NCI-H187 (cell line): ENCODE measurements around the gene WNT16.
"Not testable (repeated sequence)": the region's sequence is repeated elsewhere in the genome, so short reads cannot be mapped to it uniquely, and the experiment has no call there.

Experiments used
- DNase-seq, 2 experiments: peaks; one replicate each; lab custom pipeline; 2025; lab: John Stamatoyannopoulos, UW

WNT16 gene

GRCh38 chr7:121328508-121329190 is at the start of gene WNT16:
TSS of gene WNT16 (plus strand) at chr7:121329000. CDS start at chr7:121329293, 293 bp downstream.
- DNase-seq = no peak

- DNase-seq = no peak
Observed at GRCh38 chr7:121279060-121279620, 49.7 kb upstream of the WNT16 start.

GRCh38 chr7:121279822-121280221 is 49.0 kb upstream of the WNT16 start:
- DNase-seq = no peak

GRCh38 chr7:121280656-121281055 is 48.1 kb upstream of the WNT16 start:
- no peak for DNase-seq

GRCh38 chr7:121282129-121282528 is 46.7 kb upstream of the WNT16 start:
- DNase-seq = no peak

- DNase-seq = no peak
Observed at GRCh38 chr7:121285066-121285667, 43.6 kb upstream of the WNT16 start.

- no peak for DNase-seq
Observed at GRCh38 chr7:121286186-121286585, 42.6 kb upstream of the WNT16 start.

GRCh38 chr7:121286742-121287734 is 41.8 kb upstream of the WNT16 start:
- no peak for DNase-seq

GRCh38 chr7:121288894-121289293 is 39.9 kb upstream of the WNT16 start:
- DNase-seq = no peak

GRCh38 chr7:121289930-121290329 is 38.9 kb upstream of the WNT16 start:
- DNase-seq = not testable (repeated sequence)

GRCh38 chr7:121294448-121294992 is 34.3 kb upstream of the WNT16 start:
- no peak for DNase-seq

- DNase-seq = no peak
Observed at GRCh38 chr7:121297843-121298242, 31.0 kb upstream of the WNT16 start.

- DNase-seq = no peak
Observed at GRCh38 chr7:121298831-121299239, 30.0 kb upstream of the WNT16 start.

- no peak for DNase-seq
Observed at GRCh38 chr7:121300685-121301420, 27.9 kb upstream of the WNT16 start.

- DNase-seq = no peak
Observed at GRCh38 chr7:121301446-121302213, 27.2 kb upstream of the WNT16 start.

GRCh38 chr7:121302214-121302745 is 26.5 kb upstream of the WNT16 start:
- DNase-seq = no peak

GRCh38 chr7:121303422-121304101 is 25.2 kb upstream of the WNT16 start:
- no peak for DNase-seq

GRCh38 chr7:121304102-121304658 is 24.6 kb upstream of the WNT16 start:
- no peak for DNase-seq

GRCh38 chr7:121305109-121305508 is 23.7 kb upstream of the WNT16 start:
- DNase-seq = no peak
